ENCODE results near the gene EVX1. TPM values are rescaled to one million over a fixed set of nuclear protein-coding genes. Genes with fewer than 3 reads are reported as not detected.

Gene EVX1
- total RNA-seq, 4 donors from 2014 or later = not detected

DNA sequence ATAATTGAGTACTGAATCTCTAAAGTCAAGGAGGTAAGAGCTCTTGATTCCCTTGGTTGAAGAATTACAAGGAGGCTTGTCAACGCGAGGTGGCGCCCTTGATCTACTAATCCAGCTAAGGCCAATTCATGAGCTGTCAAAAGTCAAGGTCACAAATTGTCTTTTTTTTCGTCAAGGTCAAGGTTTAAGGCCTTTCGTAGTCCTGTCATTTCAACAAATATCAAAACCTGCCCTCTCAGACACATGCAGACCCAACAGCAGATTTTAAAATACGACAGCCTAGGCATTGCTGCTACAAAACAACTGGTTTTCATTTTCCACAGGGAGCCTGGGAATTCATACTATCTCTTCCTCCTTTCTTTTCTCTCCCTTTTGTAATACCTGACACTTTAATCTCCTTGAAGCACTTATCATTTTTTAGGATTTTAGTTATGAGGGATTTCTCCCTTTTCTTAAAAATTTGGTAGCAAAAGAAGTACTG, 46.3 kb upstream of the EVX1 start:
- in situ Hi-C loops (cut with MboI; ENCODE audit: low sequenced_read_pairs in 4 of 4) (loop anchor here (10.0 to 25.0 kb wide), 7 partner anchors 468 to 1434 kb away; partner anchors contain the start of genes CREB5 (in 1 of the 4) and HIBADH (in 1 of the 4)), intact Hi-C loops (cut with DNase I; ENCODE audit: low total_unique reads) (loop anchor here (2.0 to 5.0 kb wide), 2 partner anchors 581 to 724 kb away; no protein-coding TSS in a partner anchor)
- peak overlapping the region in 3 of 4 donors; percentile 1 to 67 (median 28) for H3K4me3 ChIP-seq
- peak overlapping the region in 3 of 4 donors; percentile 21 to 90 (median 44) for H3K27ac ChIP-seq
- no peaks in the 10 kb centered on the region for H3K9me3 ChIP-seq
- DNase-seq (peak in 1 of 2 donors; percentile 78), ATAC-seq (no peak)
- TF ChIP-seq POLR2A (IDR thresholded peaks at IDR 0.05) = no peak
- TF ChIP-seq, protein P1, sequence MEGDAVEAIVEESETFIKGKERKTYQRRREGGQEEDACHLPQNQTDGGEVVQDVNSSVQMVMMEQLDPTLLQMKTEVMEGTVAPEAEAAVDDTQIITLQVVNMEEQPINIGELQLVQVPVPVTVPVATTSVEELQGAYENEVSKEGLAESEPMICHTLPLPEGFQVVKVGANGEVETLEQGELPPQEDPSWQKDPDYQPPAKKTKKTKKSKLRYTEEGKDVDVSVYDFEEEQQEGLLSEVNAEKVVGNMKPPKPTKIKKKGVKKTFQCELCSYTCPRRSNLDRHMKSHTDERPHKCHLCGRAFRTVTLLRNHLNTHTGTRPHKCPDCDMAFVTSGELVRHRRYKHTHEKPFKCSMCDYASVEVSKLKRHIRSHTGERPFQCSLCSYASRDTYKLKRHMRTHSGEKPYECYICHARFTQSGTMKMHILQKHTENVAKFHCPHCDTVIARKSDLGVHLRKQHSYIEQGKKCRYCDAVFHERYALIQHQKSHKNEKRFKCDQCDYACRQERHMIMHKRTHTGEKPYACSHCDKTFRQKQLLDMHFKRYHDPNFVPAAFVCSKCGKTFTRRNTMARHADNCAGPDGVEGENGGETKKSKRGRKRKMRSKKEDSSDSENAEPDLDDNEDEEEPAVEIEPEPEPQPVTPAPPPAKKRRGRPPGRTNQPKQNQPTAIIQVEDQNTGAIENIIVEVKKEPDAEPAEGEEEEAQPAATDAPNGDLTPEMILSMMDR (IDR thresholded peaks at IDR 0.05 in 4 of 5, conservative IDR thresholded peaks at IDR 0.05 in 1 of 5) = peak; percentile 72 to 77 (median 75)
- H3K4me1 ChIP-seq = peaks cover 9 to 37% of the 10 kb centered on the region in 2 donors
- peaks cover 11 to 41% (median 20%) of the 10 kb centered on the region in 3 donors for H3K27me3 ChIP-seq
- H3K36me3 ChIP-seq = no peaks in the 10 kb centered on the region

DNA sequence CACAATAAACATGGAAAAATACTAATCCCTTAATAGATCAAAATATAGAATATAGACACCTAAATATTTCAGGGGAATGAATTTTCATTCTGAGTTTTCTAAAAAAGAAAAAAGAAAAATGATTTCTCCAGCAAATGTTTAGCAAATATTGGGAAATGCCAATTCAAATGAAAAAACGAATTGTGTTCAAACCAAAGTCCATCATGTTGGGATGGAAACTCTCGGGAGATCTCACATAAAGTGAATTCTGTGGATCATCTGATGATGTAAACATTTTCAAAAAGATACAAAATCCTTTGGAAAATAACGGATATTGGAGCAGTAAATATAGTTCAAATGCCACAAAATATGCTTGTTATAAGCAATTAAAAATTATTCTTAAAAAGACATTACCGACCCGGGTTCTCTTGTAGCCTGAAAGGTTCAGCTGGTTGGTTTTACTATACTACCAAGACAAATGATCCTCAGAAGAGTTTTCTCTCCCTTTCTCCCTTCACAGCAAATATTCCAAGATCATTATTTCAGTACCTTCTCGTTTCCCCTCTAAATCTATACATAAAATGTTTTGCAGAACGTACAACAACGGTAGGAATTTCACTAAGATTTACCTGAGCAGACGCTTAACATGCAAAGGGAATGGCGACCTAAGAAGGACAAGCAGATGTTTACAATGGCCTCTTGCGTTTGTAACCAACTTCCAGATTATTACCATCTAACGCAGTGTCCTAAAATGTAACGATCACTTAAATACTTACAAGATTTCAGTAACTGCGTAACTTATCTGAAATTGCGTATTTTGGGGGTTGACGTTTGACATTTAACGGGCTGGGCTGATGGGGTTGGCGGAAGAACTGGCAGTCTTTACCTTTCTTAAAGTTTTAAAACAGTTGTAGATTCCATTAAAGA, 45.2 kb upstream of the EVX1 start:
- intact Hi-C loops (cut with DNase I; ENCODE audit: low total_unique reads) (loop anchor here (1.0 to 5.0 kb wide), 3 partner anchors 580 to 823 kb away; no protein-coding TSS in a partner anchor), in situ Hi-C loops (cut with MboI; ENCODE audit: low sequenced_read_pairs in 4 of 4) (loop anchor here (10.0 to 25.0 kb wide), 7 partner anchors 467 to 1435 kb away; partner anchors contain the start of genes CREB5 (in 1 of the 4) and HIBADH (in 1 of the 4))
- Histone ChIP-seq H3K36me3 (no peaks in the 10 kb centered on the region), H3K9me3 (no peaks in the 10 kb centered on the region), H3K27me3 (peaks cover 20 to 52% (median 28%) of the 10 kb centered on the region in 3 donors), H3K27ac (peak overlapping the region in 1 of 4 donors; percentile 90), H3K4me1 (peaks cover 9 to 37% of the 10 kb centered on the region in 2 donors), H3K4me3 (peak overlapping the region in 1 of 4 donors; percentile 67)
- ATAC-seq = no peak
- no peak for TF ChIP-seq POLR2A (IDR thresholded peaks at IDR 0.05)
- TF ChIP-seq, protein P1 (IDR thresholded peaks at IDR 0.05 in 4 of 5, conservative IDR thresholded peaks at IDR 0.05 in 1 of 5) = no peak
- DNase-seq = no peak

DNA sequence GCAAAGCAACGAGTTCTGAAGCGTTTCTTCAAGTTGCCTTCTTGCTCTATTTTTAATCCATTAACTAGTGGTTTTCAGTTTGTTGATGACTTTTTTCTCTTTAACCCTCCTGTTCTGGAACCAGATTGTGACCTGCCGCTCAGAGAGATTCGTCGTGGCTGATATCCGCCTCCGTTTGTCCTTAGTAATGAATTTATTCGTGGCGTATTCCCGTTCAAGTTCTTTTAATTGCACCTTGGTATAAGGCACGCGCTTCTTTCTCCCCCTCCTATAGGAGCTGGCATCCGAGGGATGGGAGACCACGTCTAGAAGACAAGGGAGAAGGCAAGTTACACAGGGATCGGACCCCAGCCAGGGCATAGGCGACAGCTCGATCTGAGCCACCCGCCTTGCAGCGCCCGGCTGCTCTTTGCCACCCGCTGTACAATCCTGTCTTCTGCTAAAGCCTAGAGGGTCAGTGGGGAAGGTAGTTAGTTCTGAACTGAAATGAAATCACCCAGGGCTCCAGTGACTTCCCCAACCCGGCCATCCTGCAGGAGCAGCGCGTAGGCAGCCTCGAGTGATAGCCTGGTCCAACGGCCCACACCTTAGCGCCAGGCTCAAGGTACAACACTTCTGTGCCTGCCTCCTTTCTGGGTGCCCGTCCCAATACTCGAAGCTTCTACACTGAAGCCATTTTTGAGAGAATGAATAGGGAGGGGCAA, 44.3 kb upstream of the EVX1 start:
- DNase-seq = no peak
- H3K36me3 ChIP-seq = no peaks in the 10 kb centered on the region
- peak overlapping the region in 1 of 4 donors; percentile 90 for H3K27ac ChIP-seq
- in situ Hi-C loops (cut with MboI; ENCODE audit: low sequenced_read_pairs in 4 of 4) (loop anchor here (10.0 to 25.0 kb wide), 7 partner anchors 467 to 1436 kb away; partner anchors contain the start of genes CREB5 (in 1 of the 4) and HIBADH (in 1 of the 4)), intact Hi-C loops (cut with DNase I; ENCODE audit: low total_unique reads) (loop anchor here (5.0 kb wide), 1 partner anchor 579 kb away; no protein-coding TSS in a partner anchor)
- peaks cover 9 to 37% of the 10 kb centered on the region in 2 donors for H3K4me1 ChIP-seq
- no peak for TF ChIP-seq POLR2A (IDR thresholded peaks at IDR 0.05)
- H3K4me3 ChIP-seq = peak overlapping the region; percentile 50 to 75 (median 69)
- H3K9me3 ChIP-seq = no peaks in the 10 kb centered on the region
- H3K27me3 ChIP-seq = peaks cover 25 to 57% (median 31%) of the 10 kb centered on the region in 3 donors
- ATAC-seq = no peak

DNA sequence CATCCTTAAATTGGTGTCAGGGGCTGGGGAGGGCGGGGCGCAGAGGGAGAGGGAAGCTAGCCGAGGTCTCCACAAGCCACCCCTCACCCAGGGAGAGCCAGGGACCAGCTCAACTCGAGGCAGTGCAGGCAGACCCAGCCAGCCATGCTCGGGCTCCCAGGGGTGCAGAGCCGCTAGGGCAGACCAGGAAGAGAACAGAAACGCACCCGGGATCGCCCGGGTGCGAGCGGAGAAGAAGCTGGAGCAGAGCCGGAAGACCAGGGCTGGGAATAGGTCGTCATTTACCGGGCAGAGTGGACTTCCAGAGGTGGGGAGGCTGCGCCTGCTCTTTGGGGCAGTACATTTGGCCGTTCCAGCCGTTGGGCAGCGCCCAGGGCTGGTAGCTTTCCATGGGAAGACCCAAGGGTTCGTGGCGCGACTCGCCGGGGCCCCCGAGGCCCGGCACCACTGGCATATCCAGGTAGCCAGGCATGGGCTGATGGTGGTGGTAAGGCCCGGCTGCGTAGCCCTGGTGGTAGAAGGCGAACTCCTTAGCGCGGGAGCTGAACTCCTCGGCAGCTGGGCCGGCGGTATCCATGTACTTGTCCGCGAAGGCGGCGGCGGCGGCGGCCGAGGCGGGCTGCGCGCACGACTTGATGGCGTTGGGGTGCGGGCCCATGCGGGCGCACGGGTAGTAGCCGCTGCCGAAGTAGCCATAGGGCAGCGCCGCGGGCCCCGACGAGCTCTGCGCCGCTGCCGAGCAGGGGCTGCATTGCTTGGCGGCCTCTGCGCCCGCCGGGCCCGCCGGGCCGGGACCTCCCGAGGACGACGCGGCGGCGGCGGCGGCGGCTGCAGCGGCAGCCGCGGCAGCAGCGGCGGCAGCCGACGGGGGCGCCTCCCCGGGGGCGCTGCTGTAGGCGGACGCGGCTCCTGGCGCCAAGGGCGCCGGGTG, 43.5 kb upstream of the EVX1 start:
- ATAC-seq (peak; percentile 45 to 49), DNase-seq (no peak)
- in situ Hi-C loops (cut with MboI; ENCODE audit: low sequenced_read_pairs in 4 of 4) (loop anchor here (10.0 to 25.0 kb wide), 7 partner anchors 466 to 1437 kb away; partner anchors contain the start of genes CREB5 (in 1 of the 4) and HIBADH (in 1 of the 4)), intact Hi-C loops (cut with DNase I; ENCODE audit: low total_unique reads) (loop anchor here (1.0 to 5.0 kb wide), 2 partner anchors 377 to 578 kb away; no protein-coding TSS in a partner anchor)
- Histone ChIP-seq H3K27ac (peak overlapping the region in 3 of 4 donors; percentile 74 to 90 (median 75)), H3K27me3 (peaks cover 33 to 62% (median 38%) of the 10 kb centered on the region in 3 donors), H3K36me3 (no peaks in the 10 kb centered on the region), H3K9me3 (no peaks in the 10 kb centered on the region), H3K4me3 (peak overlapping the region; percentile 50 to 75 (median 69)), H3K4me1 (peaks cover 9 to 31% of the 10 kb centered on the region in 2 donors)
- TF ChIP-seq POLR2A (IDR thresholded peaks at IDR 0.05) = no peak
- TF ChIP-seq, protein P1 (IDR thresholded peaks at IDR 0.05 in 4 of 5, conservative IDR thresholded peaks at IDR 0.05 in 1 of 5) = no peak
